ENCODE measurements around the gene OR1F1.

GRCh38 chr16:3187798-3188674 lies at the start of gene OR1F1:
- TF ChIP-seq GATA2 (IDR thresholded peaks at IDR 0.05; ENCODE audit: low read depth, low read length) = no peak
- no peak for TF ChIP-seq GATA3 (IDR thresholded peaks at IDR 0.05; ENCODE audit: low read depth, low read length)

Data from SH-SY5Y (cell line).